Keratinocyte (primary cell): Measurements from ENCODE around the gene PALD1. TPM values are rescaled to one million over a fixed set of nuclear protein-coding genes. Genes with fewer than 3 reads are reported as not detected.

Source experiments
- DNase-seq: peaks from one replicate; pipeline ENCODE4 v3.0.0-alpha.2; 2011; ENCODE audit warnings: low read depth, missing footprints, low spot score
- FAIRE-seq: peaks from 2 replicates; lab custom pipeline; 2011; peaks lifted over from hg19 to GRCh38; lab: Jason Lieb, UNC
- H2AFZ ChIP-seq: 2 replicates; pipeline ENCODE4 v1.6.0; 2012; ENCODE audit warnings: low read length, control low read depth, inconsistent platforms; ENCODE audit not compliant: control insufficient read depth
- H3K27ac ChIP-seq: 2 replicates; pipeline ENCODE4 v1.5.1; 2011; ENCODE audit warnings: low read length; ENCODE audit not compliant: control insufficient read depth, insufficient read depth
- H3K27me3 ChIP-seq: 3 replicates; pipeline ENCODE4 v1.6.0; 2011; ENCODE audit warnings: low read length; ENCODE audit not compliant: control insufficient read depth, insufficient read depth; ENCODE audit errors: extremely low read depth
- H3K36me3 ChIP-seq, 2 experiments: 2 replicates in 1 of 2; 3 replicates in 1 of 2; pipeline ENCODE4 v1.5.1; 2011; ENCODE audit warnings: low read length in 2 of 2, mild to moderate bottlenecking in 1 of 2; ENCODE audit not compliant: control insufficient read depth in 2 of 2, insufficient read depth in 2 of 2; ENCODE audit errors: extremely low read depth in 1 of 2
- H3K4me1 ChIP-seq: 3 replicates; pipeline ENCODE4 v1.5.1; 2011; ENCODE audit warnings: low read length; ENCODE audit not compliant: control insufficient read depth, insufficient read depth; ENCODE audit errors: extremely low read depth
- H3K4me2 ChIP-seq: 3 replicates; pipeline ENCODE4 v1.6.0; 2011; ENCODE audit warnings: low read depth, low read length; ENCODE audit not compliant: control insufficient read depth, insufficient read depth; ENCODE audit errors: extremely low read depth
- H3K4me3 ChIP-seq, 3 experiments: fragments of 200-600 bp in 1 of 3; sonication (generic) in 1 of 3; 2 replicates in 2 of 3; 3 replicates in 1 of 3; pipeline ENCODE4 v1.5.1; 2011 to 2016; ENCODE audit warnings: low read length in 3 of 3, mild to moderate bottlenecking in 3 of 3, control low read depth in 2 of 3, inconsistent platforms in 1 of 3, low read depth in 1 of 3, mixed read lengths in 1 of 3, mixed run types in 1 of 3, moderate library complexity in 1 of 3; ENCODE audit not compliant: control insufficient read depth in 2 of 3, insufficient read depth in 2 of 3; ENCODE audit errors: extremely low read depth in 1 of 3
- H3K79me2 ChIP-seq: 2 replicates; pipeline ENCODE4 v1.6.0; 2012; ENCODE audit warnings: low read length; ENCODE audit not compliant: control insufficient read depth, insufficient read depth
- H3K9ac ChIP-seq: 3 replicates; pipeline ENCODE4 v1.6.0; 2011; ENCODE audit warnings: low read length; ENCODE audit not compliant: control insufficient read depth, insufficient read depth; ENCODE audit errors: extremely low read depth
- H3K9me1 ChIP-seq: 3 replicates; pipeline ENCODE4 v1.6.0; 2011; ENCODE audit warnings: low read length; ENCODE audit not compliant: control insufficient read depth, insufficient read depth; ENCODE audit errors: extremely low read depth
- H3K9me3 ChIP-seq: 2 replicates; pipeline ENCODE4 v1.5.1; 2012; ENCODE audit warnings: low read depth, low read length; ENCODE audit not compliant: control insufficient read depth
- H4K20me1 ChIP-seq: 3 replicates; pipeline ENCODE4 v1.6.0; 2011; ENCODE audit warnings: low read length; ENCODE audit not compliant: control insufficient read depth, insufficient read depth; ENCODE audit errors: extremely low read depth
- EZH2 ChIP-seq: IDR thresholded peaks from one replicate; pipeline ENCODE4 v1.6.1; 2012; ENCODE audit warnings: inconsistent platforms, mild to moderate bottlenecking, low read length, moderate library complexity
- dilution Hi-C: fragments of 300-500 bp; cut with MboI; formaldehyde crosslinking; loops from one replicate; pipeline ENCODE4 v1.7.0; 2020; ENCODE audit warnings: low sequenced_read_pairs; ENCODE audit not compliant: extremely low pct_ligation_motif_present
- polyA plus RNA-seq, 5 experiments: library from polyadenylated mRNA; depleted of rRNA in 3 of 5; stranded (reverse) in 3 of 5; stranded (forward) in 1 of 5; unstranded in 1 of 5; fragments of >200 nt; gene quantifications; 1 replicate in 1 of 5; 2 replicates in 3 of 5; 3 replicates in 1 of 5; pipeline versions ENCODE4 v1.2.1 to v1.2.3, GENCODE V29; 2011 to 2012; ENCODE audit warnings: missing spikeins in 2 of 5, low read depth in 1 of 5, low replicate concordance in 1 of 5
- TF ChIP-seq, protein P1 (sequence below), 3 experiments: IDR thresholded peaks in 1 of 3; conservative IDR thresholded peaks in 1 of 3; optimal IDR thresholded peaks in 1 of 3; 2 replicates in 2 of 3; 3 replicates in 1 of 3; pipeline versions ENCODE3 to v1.5.1; 2011; ENCODE audit warnings: low read length in 3 of 3, mild to moderate bottlenecking in 3 of 3, moderate library complexity in 2 of 3, control low read depth in 1 of 3, inconsistent platforms in 1 of 3; ENCODE audit not compliant: insufficient read depth in 2 of 3; ENCODE audit errors: extremely low read depth in 1 of 3

Gene PALD1
- polyA plus RNA-seq, 1 donor (not counting 4 experiments of a cell fraction or from before 2014, with no cell fraction given): 0.83 TPM

DNA sequence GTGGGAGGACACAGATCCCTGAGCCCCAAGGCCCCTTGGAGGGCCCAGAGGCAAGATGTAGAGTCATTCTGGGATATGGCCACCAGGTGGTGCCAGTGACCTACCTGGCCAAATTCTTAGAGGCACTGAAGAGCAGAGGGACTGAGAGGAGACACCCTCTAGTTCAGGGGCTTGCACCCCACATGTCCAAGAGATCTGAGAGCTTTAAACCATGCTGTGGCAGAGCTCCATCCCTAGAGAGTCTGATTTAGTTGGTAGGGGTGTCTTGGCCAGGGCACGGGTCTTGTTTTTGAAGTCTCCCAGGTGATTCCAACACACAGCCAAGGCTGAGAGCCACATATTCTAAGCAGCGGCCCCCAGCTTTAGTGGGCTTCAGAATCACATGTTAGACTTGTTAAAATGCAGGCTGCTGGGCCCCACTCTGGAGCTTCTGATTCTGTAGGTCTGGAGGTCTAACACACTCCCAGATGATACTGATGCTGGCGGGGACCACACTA lies 71.4 kb downstream of the PALD1 start:
- H3K36me3 ChIP-seq: no peaks in the 10 kb centered on the region
- no peak overlapping the region for H3K9ac ChIP-seq
- no peak overlapping the region for H3K4me3 ChIP-seq
- no peaks in the 10 kb centered on the region for H3K27me3 ChIP-seq
- H4K20me1 ChIP-seq: no peaks in the 10 kb centered on the region
- FAIRE-seq (peak; percentile 13), DNase-seq (no peak)
- no peaks in the 10 kb centered on the region for H3K9me3 ChIP-seq
- no peak overlapping the region for H3K27ac ChIP-seq
- no peaks in the 10 kb centered on the region for H3K79me2 ChIP-seq
- H2AFZ ChIP-seq: no peak overlapping the region
- H3K4me1 ChIP-seq: no peaks in the 10 kb centered on the region
- dilution Hi-C loops: no loop called here
- no peaks in the 10 kb centered on the region for H3K9me1 ChIP-seq
- H3K4me2 ChIP-seq: no peak overlapping the region
- TF ChIP-seq, protein P1, sequence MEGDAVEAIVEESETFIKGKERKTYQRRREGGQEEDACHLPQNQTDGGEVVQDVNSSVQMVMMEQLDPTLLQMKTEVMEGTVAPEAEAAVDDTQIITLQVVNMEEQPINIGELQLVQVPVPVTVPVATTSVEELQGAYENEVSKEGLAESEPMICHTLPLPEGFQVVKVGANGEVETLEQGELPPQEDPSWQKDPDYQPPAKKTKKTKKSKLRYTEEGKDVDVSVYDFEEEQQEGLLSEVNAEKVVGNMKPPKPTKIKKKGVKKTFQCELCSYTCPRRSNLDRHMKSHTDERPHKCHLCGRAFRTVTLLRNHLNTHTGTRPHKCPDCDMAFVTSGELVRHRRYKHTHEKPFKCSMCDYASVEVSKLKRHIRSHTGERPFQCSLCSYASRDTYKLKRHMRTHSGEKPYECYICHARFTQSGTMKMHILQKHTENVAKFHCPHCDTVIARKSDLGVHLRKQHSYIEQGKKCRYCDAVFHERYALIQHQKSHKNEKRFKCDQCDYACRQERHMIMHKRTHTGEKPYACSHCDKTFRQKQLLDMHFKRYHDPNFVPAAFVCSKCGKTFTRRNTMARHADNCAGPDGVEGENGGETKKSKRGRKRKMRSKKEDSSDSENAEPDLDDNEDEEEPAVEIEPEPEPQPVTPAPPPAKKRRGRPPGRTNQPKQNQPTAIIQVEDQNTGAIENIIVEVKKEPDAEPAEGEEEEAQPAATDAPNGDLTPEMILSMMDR (optimal IDR thresholded peaks at IDR 0.05 in 1 of 3, IDR thresholded peaks at IDR 0.05 in 1 of 3, conservative IDR thresholded peaks at IDR 0.05 in 1 of 3; ENCODE audit: extremely low read depth in 1 of 3, insufficient read depth in 2 of 3, low read length in 3 of 3): peak; percentile 88 to 90 (median 88)
- TF ChIP-seq EZH2: no peak

DNA sequence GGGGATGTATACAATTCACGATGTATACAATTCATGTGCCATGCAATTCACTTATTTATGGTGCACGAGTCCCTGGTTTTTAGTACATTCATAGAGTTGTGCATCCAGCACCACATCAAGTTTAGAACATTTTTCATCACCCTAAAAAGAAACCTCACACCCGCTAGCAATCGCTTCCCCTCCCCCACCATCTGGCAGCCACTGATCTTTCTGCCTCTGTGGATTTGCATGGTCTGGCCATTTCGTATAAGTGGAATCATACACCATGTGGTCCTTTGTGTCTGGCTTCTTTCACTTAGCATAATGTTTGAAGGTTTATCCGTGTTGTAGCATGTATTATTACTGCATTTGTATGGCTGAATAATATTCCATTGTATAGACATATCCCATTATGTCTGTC lies 71.9 kb downstream of the PALD1 start:
- dilution Hi-C loops: no loop called here

More for the DNA sequence above, 71.9 kb downstream of the PALD1 start:
- H3K27me3 ChIP-seq: no peaks in the 10 kb centered on the region
- no peaks in the 10 kb centered on the region for H3K36me3 ChIP-seq
- H3K4me3 ChIP-seq: no peak overlapping the region
- H3K9me1 ChIP-seq: no peaks in the 10 kb centered on the region
- FAIRE-seq (no peak), DNase-seq (no peak)
- TF ChIP-seq, protein P1 (optimal IDR thresholded peaks at IDR 0.05 in 1 of 3, IDR thresholded peaks at IDR 0.05 in 1 of 3, conservative IDR thresholded peaks at IDR 0.05 in 1 of 3; ENCODE audit: extremely low read depth in 1 of 3, insufficient read depth in 2 of 3, low read length in 3 of 3): no peak
- no peak for TF ChIP-seq EZH2
- H4K20me1 ChIP-seq: no peaks in the 10 kb centered on the region
- H3K9ac ChIP-seq: no peak overlapping the region
- no peak overlapping the region for H3K4me2 ChIP-seq
- H3K4me1 ChIP-seq: no peaks in the 10 kb centered on the region
- H3K9me3 ChIP-seq: no peaks in the 10 kb centered on the region
- H3K27ac ChIP-seq: no peak overlapping the region
- H3K79me2 ChIP-seq: no peaks in the 10 kb centered on the region
- no peak overlapping the region for H2AFZ ChIP-seq
